Activated CD8-positive, alpha-beta memory T cell treated with anti-CD3 and anti-CD28 coated beads for 4 hours (primary cell): ENCODE data around the gene CAMK1D.
A peak's percentile ranks its signal among the peaks of the same experiment; 100 is the strongest.
"Not testable (repeated sequence)": the region's sequence is repeated elsewhere in the genome, so short reads cannot be mapped to it uniquely, and the experiment has no call there.

Experiments
- DNase-seq, 2 donors: peaks; one replicate each; pipeline ENCODE4 v3.0.0-alpha.2; 2020; ENCODE audit warnings: low read depth in 2 of 2

The CAMK1D gene

GRCh38 chr10:12697764-12698163, 348.4 kb downstream of the CAMK1D start:
- DNase-seq, result no peak

GRCh38 chr10:12699258-12699700, 349.9 kb downstream of the CAMK1D start:
- no peak for DNase-seq

- no peak for DNase-seq
These were observed 350.6 kb downstream of the CAMK1D start for GRCh38 chr10:12699781-12700556.

GRCh38 chr10:12700557-12700874, 351.2 kb downstream of the CAMK1D start:
- no peak for DNase-seq

GRCh38 chr10:12701696-12702095, 352.3 kb downstream of the CAMK1D start:
- DNase-seq, result no peak

- DNase-seq, result no peak
These were observed 352.9 kb downstream of the CAMK1D start for GRCh38 chr10:12702215-12702770.

GRCh38 chr10:12703126-12703525, 353.8 kb downstream of the CAMK1D start:
- DNase-seq, result no peak

- DNase-seq, result no peak
These were observed 354.5 kb downstream of the CAMK1D start for GRCh38 chr10:12703813-12704212.

- no peak for DNase-seq
These were observed 355.1 kb downstream of the CAMK1D start for GRCh38 chr10:12704488-12704887.

- no peak for DNase-seq
These were observed 356.6 kb downstream of the CAMK1D start for GRCh38 chr10:12705943-12706342.

GRCh38 chr10:12707461-12708185, 358.3 kb downstream of the CAMK1D start:
- DNase-seq, result no peak

- no peak for DNase-seq
These were observed 359.7 kb downstream of the CAMK1D start for GRCh38 chr10:12709000-12709401.

GRCh38 chr10:12709521-12709963, 360.2 kb downstream of the CAMK1D start:
- no peak for DNase-seq

GRCh38 chr10:12710157-12710556, 360.8 kb downstream of the CAMK1D start:
- no peak for DNase-seq

- peak; percentile 38 to 51 for DNase-seq
These were observed 361.4 kb downstream of the CAMK1D start for GRCh38 chr10:12710594-12711349.

- DNase-seq, result no peak
These were observed 362.0 kb downstream of the CAMK1D start for GRCh38 chr10:12711350-12711708.

- no peak for DNase-seq
These were observed 363.1 kb downstream of the CAMK1D start for GRCh38 chr10:12712293-12712983.

GRCh38 chr10:12712984-12713316, 363.6 kb downstream of the CAMK1D start:
- not testable (repeated sequence) for DNase-seq

- no peak for DNase-seq
These were observed 366.7 kb downstream of the CAMK1D start for GRCh38 chr10:12716042-12716441.

GRCh38 chr10:12717981-12718707, 368.8 kb downstream of the CAMK1D start:
- DNase-seq, result no peak

- no peak for DNase-seq
These were observed 370.0 kb downstream of the CAMK1D start for GRCh38 chr10:12719365-12719764.
